Hepatocyte (in vitro differentiated cells): ENCODE results near the gene SLAMF9. TPM values are rescaled to one million over a fixed set of nuclear protein-coding genes. Genes with fewer than 3 reads are reported as not detected.

Experiments used
- DNase-seq: peaks from one replicate; pipeline ENCODE4 v3.0.0-alpha.2; 2016; ENCODE audit warnings: low spot score
- H2AFZ ChIP-seq: fragments of 200-600 bp; sonication (generic); 2 replicates; pipeline ENCODE4 v1.6.0; 2016; ENCODE audit warnings: antibody characterized with exemption, mild to moderate bottlenecking
- H3K27ac ChIP-seq: fragments of 200-600 bp; sonication (generic); 2 replicates; pipeline ENCODE4 v1.5.1; 2016; ENCODE audit warnings: mild to moderate bottlenecking
- H3K27me3 ChIP-seq: fragments of 200-600 bp; sonication (generic); 2 replicates; pipeline ENCODE4 v1.6.1; 2016
- H3K36me3 ChIP-seq: fragments of 200-600 bp; sonication (generic); replicated peaks from 2 replicates; pipeline ENCODE4 v1.5.1; 2016; ENCODE audit warnings: low read depth; ENCODE audit not compliant: insufficient read depth
- H3K4me1 ChIP-seq: fragments of 200-600 bp; sonication (generic); 2 replicates; pipeline ENCODE4 v1.5.1; 2016; ENCODE audit warnings: mild to moderate bottlenecking, moderate library complexity; ENCODE audit not compliant: insufficient read depth
- H3K4me2 ChIP-seq: fragments of 200-600 bp; sonication (generic); 2 replicates; pipeline ENCODE4 v1.6.0; 2016
- H3K4me3 ChIP-seq: fragments of 200-600 bp; sonication (generic); 2 replicates; pipeline ENCODE4 v1.5.1; 2016; ENCODE audit warnings: mild to moderate bottlenecking
- H3K79me2 ChIP-seq: fragments of 200-600 bp; sonication (generic); 2 replicates; pipeline ENCODE4 v1.6.0; 2017; ENCODE audit warnings: mild to moderate bottlenecking
- H3K9me2 ChIP-seq: fragments of 200-600 bp; sonication (generic); replicated peaks from 2 replicates; pipeline ENCODE4 v1.6.0; 2017; ENCODE audit warnings: mild to moderate bottlenecking; ENCODE audit not compliant: insufficient read depth
- H3K9me3 ChIP-seq: fragments of 200-600 bp; sonication (generic); 2 replicates; pipeline ENCODE4 v1.5.1; 2016; ENCODE audit warnings: low read depth, mild to moderate bottlenecking
- H4K20me1 ChIP-seq: fragments of 200-600 bp; sonication (generic); 2 replicates; pipeline ENCODE4 v1.6.0; 2016; ENCODE audit warnings: mild to moderate bottlenecking; ENCODE audit not compliant: insufficient read depth, poor library complexity, severe bottlenecking
- EZH2 ChIP-seq: fragments of 200-600 bp; sonication (generic); IDR thresholded peaks from 2 replicates; pipeline ENCODE4 v1.6.1; 2016; ENCODE audit warnings: antibody characterized with exemption, mild to moderate bottlenecking, borderline replicate concordance
- EZH2phosphoT487 ChIP-seq: fragments of 200-600 bp; sonication (generic); IDR thresholded peaks from one replicate; pipeline ENCODE4 v1.6.1; 2018; ENCODE audit warnings: antibody characterized with exemption, mild to moderate bottlenecking, low read depth, moderate library complexity; ENCODE audit not compliant: unreplicated experiment, severe bottlenecking
- WGBS: methylation state at CpG from one replicate; pipeline ENCODE4 v1.1.6; 2016; ENCODE audit warnings: low lambda C conversion rate; ENCODE audit errors: missing lambda C conversion rate; 5-methylcytosine and 5-hydroxymethylcytosine counted together
- polyA plus RNA-seq: library from polyadenylated mRNA; unstranded; fragments of >200 nt; fragmentation: Nextera tagmentation; extraction: Ambion mirVana; gene quantifications from 2 replicates; pipeline ENCODE4 v1.2.1, GENCODE V29; 2016
- total RNA-seq: library from RNA; depleted of rRNA; stranded (reverse); fragments of >200 nt; gene quantifications from 2 replicates; pipeline ENCODE4 v1.2.3, GENCODE V29; 2014
- TF ChIP-seq, protein P1 (sequence below): fragments of 200-600 bp; sonication (generic); IDR thresholded peaks from 2 replicates; pipeline ENCODE4 v1.5.1; 2016; ENCODE audit warnings: antibody characterized with exemption, mild to moderate bottlenecking; ENCODE audit not compliant: poor library complexity

The SLAMF9 gene
- total and polyA plus RNA-seq, 2 experiments from 2014 or later: not detected

DNA sequence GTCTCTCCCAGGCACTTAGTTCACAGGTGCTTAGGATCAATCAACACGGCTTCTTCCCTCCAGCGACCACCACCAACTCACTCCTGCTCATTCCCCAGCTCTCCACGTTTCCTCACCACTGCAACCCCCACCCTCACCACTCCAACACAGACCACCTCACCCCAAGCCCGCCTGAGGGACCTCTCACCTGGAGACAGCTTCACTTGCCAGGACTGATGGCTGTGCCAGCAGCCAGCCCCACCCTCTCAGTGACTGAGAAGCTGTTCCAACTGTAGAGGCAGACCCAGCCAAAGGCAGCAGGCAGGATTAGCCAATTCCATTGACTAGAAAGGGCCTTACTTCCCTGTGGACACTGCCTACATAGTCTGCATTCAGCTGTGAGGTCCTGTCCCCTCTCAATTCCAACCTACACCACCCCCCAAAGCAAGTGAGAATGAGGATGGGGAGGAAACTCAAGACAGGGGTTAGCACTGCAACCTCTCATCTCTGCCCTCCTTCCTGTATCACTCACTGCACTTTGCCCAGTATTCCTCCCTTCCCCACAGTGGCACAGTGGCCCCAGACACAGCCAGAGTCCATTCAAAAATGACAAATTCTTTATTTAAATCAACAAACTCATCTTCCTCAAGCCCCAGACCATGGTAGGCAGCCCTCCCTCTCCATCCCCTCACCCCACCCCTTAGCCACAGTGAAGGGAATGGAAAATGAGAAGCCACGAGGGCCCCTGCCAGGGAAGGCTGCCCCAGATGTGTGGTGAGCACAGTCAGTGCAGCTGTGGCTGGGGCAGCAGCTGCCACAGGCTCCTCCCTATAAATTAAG is 36.3 kb downstream of the SLAMF9 start:
- no peaks in the 10 kb centered on the region for H3K9me2 ChIP-seq
- no peaks in the 10 kb centered on the region for H3K36me3 ChIP-seq
- TF ChIP-seq, protein P1, sequence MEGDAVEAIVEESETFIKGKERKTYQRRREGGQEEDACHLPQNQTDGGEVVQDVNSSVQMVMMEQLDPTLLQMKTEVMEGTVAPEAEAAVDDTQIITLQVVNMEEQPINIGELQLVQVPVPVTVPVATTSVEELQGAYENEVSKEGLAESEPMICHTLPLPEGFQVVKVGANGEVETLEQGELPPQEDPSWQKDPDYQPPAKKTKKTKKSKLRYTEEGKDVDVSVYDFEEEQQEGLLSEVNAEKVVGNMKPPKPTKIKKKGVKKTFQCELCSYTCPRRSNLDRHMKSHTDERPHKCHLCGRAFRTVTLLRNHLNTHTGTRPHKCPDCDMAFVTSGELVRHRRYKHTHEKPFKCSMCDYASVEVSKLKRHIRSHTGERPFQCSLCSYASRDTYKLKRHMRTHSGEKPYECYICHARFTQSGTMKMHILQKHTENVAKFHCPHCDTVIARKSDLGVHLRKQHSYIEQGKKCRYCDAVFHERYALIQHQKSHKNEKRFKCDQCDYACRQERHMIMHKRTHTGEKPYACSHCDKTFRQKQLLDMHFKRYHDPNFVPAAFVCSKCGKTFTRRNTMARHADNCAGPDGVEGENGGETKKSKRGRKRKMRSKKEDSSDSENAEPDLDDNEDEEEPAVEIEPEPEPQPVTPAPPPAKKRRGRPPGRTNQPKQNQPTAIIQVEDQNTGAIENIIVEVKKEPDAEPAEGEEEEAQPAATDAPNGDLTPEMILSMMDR: no peak
- no peak for DNase-seq
- H3K4me3 ChIP-seq: no peak overlapping the region
- H2AFZ ChIP-seq: no peak overlapping the region
- H3K4me2 ChIP-seq: no peak overlapping the region
- no peak overlapping the region for H3K27ac ChIP-seq
- no peaks in the 10 kb centered on the region for H3K27me3 ChIP-seq
- peaks cover 41% of the 10 kb centered on the region for H3K4me1 ChIP-seq
- no peaks in the 10 kb centered on the region for H3K9me3 ChIP-seq
- H3K79me2 ChIP-seq: peaks cover 13% of the 10 kb centered on the region
- H4K20me1 ChIP-seq: no peaks in the 10 kb centered on the region
- 91% methylated on average over 5 of the region's 5 CpGs for WGBS

- Histone ChIP-seq H3K36me3 (no peaks in the 10 kb centered on the region), H3K27me3 (no peaks in the 10 kb centered on the region), H3K4me2 (peak overlapping the region; percentile 32), H3K27ac (peak overlapping the region; percentile 79), H2AFZ (no peak overlapping the region), H4K20me1 (no peaks in the 10 kb centered on the region), H3K4me3 (no peak overlapping the region), H3K4me1 (peaks cover 32% of the 10 kb centered on the region), H3K9me2 (no peaks in the 10 kb centered on the region), H3K9me3 (no peaks in the 10 kb centered on the region), H3K79me2 (peaks cover under 1% of the 10 kb centered on the region)
- TF ChIP-seq, protein P1: no peak
- TF ChIP-seq EZH2: no peak
- TF ChIP-seq EZH2phosphoT487: no peak
- 36% methylated on average over 9 of the region's 9 CpGs for WGBS
- DNase-seq: peak; percentile 80
These were observed 37.6 kb downstream of the SLAMF9 start for GRCh38 chr1:159916242-159917051.

GRCh38 chr1:159915571-159916241 is 38.3 kb downstream of the SLAMF9 start:
- H3K36me3 ChIP-seq: no peaks in the 10 kb centered on the region
- TF ChIP-seq EZH2: no peak
- TF ChIP-seq EZH2phosphoT487: no peak
- TF ChIP-seq, protein P1: no peak
- no peak for DNase-seq
- H3K4me3 ChIP-seq: no peak overlapping the region
- H3K4me1 ChIP-seq: peaks cover 38% of the 10 kb centered on the region
- no peaks in the 10 kb centered on the region for H3K9me3 ChIP-seq
- no peaks in the 10 kb centered on the region for H3K9me2 ChIP-seq
- no peaks in the 10 kb centered on the region for H4K20me1 ChIP-seq
- no peaks in the 10 kb centered on the region for H3K79me2 ChIP-seq
- H2AFZ ChIP-seq: no peak overlapping the region
- H3K27ac ChIP-seq: peak overlapping the region; percentile 79
- WGBS: 34% methylated on average over 5 of the region's 5 CpGs
- peak overlapping the region; percentile 32 for H3K4me2 ChIP-seq
- H3K27me3 ChIP-seq: no peaks in the 10 kb centered on the region
